NCI-H2196 (cell line): ENCODE results near the gene GTPBP6.
"Not testable (repeated sequence)": the region's sequence is repeated elsewhere in the genome, so short reads cannot be mapped to it uniquely, and the experiment has no call there.

Source experiments
- DNase-seq: peaks from one replicate; lab custom pipeline; 2025; ENCODE audit not compliant: unreplicated experiment; lab: John Stamatoyannopoulos, UW

The GTPBP6 gene

GRCh38 chrX:317424-318067 is 1.1 kb downstream of the GTPBP6 start:
- DNase-seq = no peak

DNA sequence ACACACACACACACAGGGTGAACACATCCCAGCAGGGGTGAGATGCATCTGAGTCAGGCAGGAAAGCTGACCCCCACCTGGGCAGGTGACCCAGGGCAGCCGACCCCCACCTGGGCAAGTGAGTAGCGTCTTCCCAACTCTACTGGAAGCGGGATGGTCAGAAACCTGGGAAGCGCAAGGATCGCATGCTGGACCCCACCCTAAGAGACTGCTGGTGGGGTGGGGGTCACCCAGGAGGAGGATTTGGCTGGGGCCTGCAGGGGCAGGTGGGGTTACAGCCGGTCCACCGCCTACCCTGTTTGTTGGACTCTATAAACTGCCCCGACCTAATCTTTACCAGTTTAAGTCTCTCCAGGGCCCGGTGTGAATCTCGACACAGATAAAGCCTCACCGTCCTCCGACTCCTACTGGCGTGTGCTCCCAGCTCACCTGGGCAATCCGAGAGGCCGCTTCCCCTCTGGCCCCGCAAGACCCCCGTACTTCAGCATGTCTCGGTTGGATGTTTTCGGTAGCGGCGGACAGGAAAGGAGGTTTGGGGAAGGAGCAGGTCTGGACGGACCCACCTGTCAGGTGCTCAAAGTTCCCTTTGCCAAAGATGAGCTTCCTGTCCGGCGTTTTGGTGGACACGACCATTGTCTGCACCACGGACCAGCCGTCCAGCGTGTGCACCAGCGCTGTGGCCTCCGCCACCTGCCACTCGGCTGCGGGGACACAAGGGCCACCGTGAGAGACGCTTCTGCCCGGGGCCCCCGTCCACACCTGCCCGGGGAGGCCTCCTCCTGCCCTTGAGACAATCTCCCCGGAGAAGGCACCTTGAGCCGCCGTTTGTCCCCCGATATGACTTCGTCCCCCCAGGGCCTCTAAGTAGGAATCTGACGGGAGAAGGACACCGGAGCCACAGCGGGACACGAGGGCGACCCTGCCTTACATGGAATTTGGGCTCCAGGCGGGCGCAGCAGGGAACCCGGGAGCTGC is 2.0 kb downstream of the GTPBP6 start:
- no peak for DNase-seq

DNA sequence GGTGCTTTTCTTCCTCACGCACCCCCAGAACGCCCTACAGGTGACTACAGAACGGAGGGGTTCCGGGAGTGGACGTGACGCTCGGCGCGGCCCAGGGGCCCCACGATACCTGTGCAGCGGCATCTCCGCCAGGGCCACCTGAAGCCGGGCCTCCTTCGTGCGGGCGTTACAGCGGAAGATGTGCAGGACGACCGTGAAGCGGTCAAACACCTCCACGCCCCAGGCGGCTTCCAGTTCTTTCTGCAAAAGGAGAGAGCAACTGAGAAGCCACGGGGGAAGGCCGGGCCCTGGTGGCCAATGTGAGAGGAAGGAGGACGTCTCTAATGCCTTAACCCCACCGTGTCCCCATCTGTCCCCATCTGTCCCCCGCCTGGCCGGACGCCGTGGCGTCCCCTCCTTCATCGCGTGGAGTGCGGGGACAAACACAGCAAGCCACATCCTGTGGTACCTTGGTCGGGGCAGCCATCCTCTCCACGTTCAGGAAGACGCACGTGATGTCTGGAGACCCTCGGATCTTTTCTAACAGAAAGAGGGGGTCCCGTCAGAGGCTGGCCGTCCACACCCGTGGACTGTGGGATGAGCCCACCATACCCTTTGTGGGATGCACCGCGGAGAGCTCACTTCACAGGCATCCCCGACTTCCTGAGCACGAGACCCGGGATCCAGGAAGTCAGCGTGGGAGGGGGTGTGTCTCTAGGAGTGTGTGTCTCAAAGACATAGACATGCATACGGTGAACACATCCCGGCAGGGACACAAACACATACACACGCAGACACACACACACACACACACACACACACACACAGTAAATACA is 3.6 kb downstream of the GTPBP6 start:
- no peak for DNase-seq

DNA sequence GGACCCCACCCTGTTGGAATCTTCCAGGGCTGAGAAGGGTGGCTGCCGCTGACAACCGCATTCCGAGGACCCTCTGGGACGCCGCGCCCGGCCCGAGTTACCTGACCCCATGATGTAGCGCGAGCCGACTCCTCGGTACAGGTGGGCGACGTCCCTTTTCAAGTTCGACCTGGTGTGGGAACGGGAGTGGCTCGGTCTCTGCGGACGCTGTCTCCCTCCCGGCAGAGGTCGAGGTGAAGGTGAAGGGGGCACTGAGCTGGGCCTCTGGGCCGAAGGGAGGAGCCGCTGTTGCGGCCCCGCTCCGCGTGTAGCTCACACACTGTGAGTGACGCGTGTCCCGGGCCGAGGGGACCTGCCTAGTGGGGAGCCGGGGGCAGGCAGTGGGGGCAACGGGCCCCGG is 4.5 kb downstream of the GTPBP6 start:
- no peak for DNase-seq

- DNase-seq = no peak
Measured at GRCh38 chrX:313546-313945, 5.0 kb downstream of the GTPBP6 start.

- DNase-seq = no peak
Measured at GRCh38 chrX:312621-313331, 5.8 kb downstream of the GTPBP6 start.

DNA sequence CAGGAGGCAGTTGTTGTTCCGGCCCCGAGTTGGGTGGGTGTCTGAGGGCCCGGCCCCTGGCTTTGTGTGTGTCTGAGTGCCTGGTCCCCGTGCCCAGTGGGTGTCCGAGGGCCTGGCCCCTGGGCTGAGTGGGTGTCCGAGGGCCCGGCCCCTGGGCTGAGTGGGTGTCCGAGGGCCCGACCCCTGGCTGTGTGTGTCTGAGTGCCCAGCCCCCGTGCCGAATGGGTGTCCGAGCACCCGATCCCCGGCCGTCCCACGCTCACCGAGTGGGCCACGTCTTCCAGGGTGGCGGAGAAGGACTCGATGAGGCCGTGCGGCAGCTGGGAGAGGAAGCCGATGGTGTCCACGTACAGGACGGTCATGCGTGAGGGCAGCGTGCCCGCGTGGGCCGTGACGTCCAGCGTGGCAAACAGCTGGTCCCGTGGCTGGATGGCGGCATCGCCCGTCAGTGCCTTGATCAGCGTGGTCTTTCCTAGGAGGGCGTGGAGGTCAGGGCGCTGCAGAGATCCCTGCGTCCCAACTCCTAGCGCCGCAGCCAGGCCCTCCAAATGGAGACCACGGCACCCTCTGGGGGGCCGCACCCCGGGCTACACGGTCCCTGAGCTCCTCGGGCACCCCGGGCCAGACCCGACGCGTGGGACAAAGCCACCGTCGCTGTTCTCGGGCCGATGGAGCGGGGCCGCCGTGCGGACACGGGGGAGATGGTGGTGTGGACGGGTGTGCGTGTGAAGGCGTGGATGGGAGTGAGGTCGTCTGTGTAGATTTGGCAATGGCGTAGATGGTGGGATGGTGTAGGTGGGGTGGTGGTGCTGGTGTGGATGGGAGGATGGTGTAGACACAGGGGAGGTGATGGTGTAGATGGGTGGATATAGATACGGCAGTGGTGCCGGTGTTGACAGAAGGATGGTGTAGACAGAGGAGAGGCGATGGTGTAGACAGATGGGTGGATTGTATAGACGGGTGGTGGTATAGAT is 7.2 kb downstream of the GTPBP6 start:
- no peak for DNase-seq

DNA sequence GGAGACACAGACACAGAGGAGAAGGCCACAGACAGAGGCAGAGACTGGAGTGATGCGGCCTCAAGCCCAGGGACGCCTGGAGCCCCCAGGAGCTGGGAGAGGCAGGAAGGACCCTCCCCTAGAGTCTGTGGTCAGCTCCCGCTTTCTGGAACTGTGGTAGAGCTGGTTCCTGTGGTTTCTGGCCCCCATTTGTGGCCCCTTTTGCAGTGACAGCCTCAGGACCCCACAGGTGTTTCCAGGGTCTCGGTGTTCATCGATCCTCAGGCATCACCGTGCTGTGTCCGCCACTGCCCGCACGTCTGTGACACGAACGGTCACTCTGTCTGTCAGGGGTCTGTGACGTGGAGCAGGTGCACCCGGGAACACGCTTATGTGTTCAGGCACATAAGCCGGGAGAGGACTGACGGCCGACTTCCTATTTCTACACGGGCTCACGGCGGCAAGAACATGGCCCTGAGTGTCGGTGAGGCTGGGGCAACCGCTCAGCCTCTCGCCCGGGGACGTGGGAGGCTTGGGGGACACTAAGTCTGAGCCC is 7.9 kb downstream of the GTPBP6 start:
- no peak for DNase-seq

DNA sequence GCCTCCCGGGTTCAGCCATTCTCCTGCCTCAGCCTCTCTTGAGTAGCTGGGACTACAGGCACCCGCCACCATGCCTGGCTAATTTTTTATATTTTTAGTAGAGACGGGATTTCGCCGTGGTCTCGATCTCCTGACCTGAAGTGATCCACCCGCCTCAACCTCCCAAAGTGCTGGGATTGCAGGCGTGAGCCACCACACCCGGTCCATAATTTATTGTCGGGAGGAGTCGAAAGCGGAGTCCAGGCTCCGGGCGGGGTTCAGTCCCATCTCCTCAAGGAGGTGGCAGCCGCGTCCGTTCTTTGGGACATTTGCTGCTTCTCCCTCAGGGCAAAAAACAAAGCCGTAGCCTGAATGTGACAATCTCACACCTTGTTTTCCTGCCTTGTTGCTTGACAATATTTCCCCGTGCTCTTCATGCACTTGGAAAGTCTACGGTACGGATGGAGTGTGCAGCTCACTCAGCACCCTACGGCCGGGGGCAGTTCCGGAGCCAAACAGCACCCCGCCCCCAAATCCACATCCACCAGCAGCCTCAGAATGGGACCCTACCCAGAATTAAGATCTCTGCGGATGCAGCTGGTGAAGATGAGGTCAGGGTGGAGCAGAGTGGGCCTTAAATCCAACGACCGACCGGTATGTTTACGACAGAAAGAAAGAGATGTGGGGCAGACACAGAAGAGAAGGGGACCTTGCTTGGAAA is 9.6 kb downstream of the GTPBP6 start:
- DNase-seq = no peak

DNA sequence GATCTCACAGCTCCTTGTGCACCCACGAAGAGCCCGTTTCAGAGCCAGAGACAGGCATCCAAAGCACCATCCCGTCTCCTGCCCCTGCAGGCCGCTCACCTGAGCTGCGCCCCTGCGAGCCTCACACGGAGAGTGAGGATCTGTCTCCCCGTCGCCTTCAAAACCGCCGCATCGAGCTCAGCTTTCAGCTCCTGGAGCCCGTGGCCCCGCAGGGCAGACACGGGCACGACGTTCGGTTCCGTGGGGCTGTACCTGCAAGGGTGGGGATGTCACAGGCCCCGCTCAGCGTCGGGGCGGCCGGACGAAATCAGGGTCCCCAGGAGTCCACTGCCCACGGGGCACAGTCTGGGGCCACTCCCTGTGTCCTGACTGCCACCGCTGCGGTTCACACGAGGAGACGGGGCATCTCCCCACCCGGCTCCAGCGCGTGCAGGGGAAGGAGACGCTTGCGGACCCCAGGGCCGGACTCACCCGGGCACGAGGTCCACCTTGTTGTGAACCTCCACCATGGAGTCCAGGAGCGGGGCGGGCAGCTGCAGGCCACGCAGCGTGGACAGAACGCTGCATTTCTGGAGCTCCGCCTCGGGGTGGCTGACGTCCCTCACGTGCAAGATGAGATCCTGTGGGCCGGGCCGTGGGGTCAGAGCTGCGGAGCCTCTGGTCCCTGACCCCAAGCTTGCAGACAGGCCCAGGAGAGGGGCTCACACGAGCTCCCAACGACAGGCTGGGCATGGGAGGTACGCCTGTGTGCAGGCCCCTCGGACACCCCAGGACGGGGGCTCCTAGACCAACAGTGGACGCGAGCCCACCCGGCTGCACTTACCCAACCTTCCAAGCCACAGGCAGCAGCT is 11.1 kb downstream of the GTPBP6 start:
- DNase-seq = no peak

DNA sequence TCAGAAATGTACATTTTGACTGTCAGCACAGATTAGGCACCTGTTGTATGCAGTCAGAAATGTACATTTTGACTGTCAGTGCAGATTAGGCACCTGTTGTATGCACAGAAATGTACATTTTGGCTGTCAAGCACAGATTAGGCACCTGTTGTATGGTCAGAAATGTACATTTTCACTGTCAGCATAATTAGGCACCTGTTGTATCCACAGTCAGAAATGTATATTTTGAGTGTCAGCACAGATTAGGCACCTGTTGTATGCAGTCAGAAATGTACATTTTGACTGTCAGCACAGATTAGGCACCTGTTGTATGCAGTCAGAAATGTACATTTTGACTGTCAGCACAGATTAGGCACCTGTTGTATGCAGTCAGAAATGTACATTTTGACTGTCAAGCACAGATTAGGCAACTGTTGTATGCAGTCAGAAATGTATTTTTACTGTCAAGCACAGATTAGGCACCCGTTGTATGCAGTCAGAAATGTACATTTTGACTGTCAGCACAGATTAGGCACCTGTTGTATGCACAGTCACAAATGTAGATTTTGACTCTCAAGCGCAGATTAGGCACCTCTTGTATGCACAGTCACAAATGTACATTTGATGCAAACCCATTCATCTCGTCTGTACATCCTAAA is 11.9 kb downstream of the GTPBP6 start:
- not testable (repeated sequence) for DNase-seq

DNA sequence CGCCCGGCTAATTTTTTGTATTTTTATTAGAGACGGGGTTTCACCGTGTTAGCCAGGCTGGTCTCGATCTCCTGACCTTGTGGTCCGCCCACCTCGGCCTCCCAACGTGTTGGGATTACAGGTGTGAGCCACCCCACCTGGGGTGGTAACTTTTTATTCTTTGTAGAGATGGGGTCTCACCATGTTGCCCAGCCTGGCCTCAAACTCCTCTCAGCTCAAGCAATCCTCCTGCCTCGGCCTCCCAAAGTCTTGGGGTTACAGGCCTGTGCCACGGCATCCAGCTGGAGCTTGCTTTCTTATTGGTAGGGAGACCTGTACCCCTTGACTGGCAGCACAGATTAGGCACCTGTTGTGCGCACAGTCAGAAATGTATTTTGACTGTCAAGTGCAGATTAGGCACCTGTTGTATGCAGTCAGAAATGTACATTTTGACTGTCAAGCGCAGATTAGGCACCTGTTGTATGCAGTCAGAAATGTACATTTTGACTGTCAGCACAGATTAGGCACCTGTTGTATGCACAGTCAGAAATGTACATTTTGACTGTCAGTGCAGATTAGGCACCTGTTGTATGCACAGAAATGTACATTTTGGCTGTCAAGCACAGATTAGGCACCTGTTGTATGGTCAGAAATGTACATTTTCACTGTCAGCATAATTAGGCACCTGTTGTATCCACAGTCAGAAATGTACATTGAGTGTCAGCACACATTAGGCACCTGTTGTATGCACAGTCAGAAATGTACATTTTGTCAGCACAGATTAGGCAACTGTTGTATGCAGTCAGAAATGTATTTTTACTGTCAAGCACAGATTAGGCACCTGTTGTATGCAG is 12.6 kb downstream of the GTPBP6 start:
- DNase-seq = not testable (repeated sequence)

DNA sequence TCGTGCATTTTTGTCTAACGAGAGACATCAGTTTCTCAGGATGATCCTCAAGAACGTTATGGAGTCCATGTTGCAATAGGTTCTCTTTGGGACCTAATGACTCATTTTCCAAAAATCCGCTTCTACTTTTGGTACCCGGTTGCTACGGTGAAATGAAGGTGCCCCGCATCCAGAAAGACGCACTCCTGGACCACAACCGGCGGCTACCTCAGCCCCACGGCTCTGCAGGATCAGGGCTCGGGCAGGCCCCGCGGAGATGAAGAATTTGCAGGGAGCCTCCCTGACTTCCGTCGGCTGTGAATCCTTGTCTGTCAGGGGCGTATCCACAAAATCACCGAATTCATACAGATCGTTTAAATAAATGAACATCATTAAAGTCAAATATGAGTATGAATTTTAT is 15.6 kb downstream of the GTPBP6 start:
- DNase-seq = no peak

GRCh38 chrX:300334-300733 is 18.3 kb downstream of the GTPBP6 start:
- DNase-seq = no peak

GRCh38 chrX:298993-299392 is 19.6 kb downstream of the GTPBP6 start:
- DNase-seq = no peak

DNA sequence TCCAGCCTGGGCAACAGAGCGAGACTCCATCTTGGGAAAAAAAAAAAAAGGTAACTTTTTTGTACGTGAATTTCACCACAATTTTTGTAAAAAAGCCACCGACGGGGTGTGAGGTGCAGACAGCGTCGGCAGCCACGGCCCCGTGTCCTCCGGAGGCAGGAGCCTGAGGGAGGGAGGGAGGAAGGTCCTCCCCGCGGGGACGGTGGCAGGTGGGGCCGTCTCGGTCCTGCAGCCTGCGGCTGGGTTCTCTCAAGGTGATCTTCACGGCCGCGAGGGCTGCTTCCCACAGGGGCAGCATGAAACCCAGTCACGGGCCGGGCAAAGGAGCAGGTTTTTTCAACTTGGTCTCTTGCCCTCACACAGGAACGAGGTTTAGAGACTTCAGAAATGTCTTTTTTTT is 23.5 kb downstream of the GTPBP6 start:
- DNase-seq = no peak
